ENCODE data around the gene OR10G8.
"Not testable (repeated sequence)": the region's sequence is repeated elsewhere in the genome, so short reads cannot be mapped to it uniquely, and the experiment has no call there.

The OR10G8 gene, protein sequence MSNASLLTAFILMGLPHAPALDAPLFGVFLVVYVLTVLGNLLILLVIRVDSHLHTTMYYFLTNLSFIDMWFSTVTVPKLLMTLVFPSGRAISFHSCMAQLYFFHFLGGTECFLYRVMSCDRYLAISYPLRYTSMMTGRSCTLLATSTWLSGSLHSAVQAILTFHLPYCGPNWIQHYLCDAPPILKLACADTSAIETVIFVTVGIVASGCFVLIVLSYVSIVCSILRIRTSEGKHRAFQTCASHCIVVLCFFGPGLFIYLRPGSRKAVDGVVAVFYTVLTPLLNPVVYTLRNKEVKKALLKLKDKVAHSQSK

DNA sequence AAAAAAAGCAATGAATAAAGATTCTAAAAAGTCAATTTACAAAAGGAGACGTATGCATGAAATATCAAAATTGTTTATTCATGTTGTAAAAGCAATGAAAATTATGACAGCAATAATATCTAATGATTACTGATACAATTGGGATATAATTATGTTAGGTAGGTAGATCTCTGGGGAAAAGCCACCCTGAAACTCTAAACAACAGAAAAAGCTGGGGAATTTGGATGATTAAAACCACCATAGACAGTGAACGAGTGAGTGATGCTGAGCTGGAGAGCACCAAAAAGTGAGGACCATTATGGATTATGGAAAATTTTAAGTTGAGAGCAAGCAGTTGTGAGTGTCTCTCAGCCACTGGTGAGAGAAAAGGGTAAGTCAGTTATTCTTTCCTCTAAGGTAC, at the start of gene OR10G8:
Gene OR10G8, plus strand, starts transcription at position 301 of the 400 bp plus-strand sequence. CDS start 2,825 bp downstream, outside the sequence.
- H3K9ac ChIP-seq (ENCODE audit: insufficient read length, low read depth) = no peak within 1 kb of the TSS
- DNase-seq (ENCODE audit: low read depth, low spot score) = no peak
- H3K4me3 ChIP-seq (ENCODE audit: insufficient read length, low read depth) = no peak within 1 kb of the TSS
- no peak for TF ChIP-seq SUZ12 (IDR thresholded peaks at IDR 0.05; ENCODE audit: extremely low read depth, insufficient read depth, insufficient read length)
- no peak for TF ChIP-seq ZNF274 (IDR thresholded peaks at IDR 0.05; ENCODE audit: low read depth, low read length)
- no peak for TF ChIP-seq YY1 (IDR thresholded peaks at IDR 0.05; ENCODE audit: insufficient read depth, insufficient read length)
- H3K4me1 ChIP-seq (ENCODE audit: insufficient read depth, insufficient read length) = no peaks in the 10 kb centered on the region
- H3K9me3 ChIP-seq (ENCODE audit: insufficient read depth, low read length) = no peaks in the 10 kb centered on the region
- H3K27me3 ChIP-seq (ENCODE audit: insufficient read depth, insufficient read length) = no peaks in the 10 kb centered on the region
- no peaks in the 10 kb centered on the region for H3K36me3 ChIP-seq (ENCODE audit: insufficient read depth, insufficient read length, low read length)

DNA sequence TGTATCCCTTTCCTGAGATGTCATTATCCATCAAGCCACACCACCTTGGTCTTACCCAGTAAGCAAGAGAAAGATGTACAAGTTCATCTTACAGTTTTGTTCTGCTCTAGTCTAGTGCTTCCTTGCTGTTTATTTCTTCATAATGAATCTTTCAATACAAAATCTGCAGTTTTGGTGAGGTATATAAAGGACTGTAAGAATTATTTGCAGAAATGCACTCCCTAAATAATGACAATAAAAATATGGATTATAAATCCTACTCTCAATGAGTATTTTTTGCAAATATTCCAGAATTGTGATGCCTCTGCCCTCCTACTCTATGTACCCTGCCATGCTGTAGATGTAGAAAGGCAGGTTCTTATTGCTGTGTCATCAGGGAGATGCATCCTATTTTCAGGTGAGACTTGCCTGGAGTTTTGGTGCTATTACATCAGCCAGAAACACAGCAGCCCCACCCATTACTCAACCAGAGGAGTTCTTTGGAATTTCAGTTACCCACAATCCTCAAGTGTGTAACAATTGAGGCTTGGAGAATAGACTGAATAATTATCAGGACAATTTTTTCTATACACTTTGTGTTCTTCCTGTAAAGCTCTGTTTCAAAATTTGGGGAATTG, 48.8 kb upstream of the OR10G8 start, which contains the start of gene OR10S1:
Gene OR10S1, minus strand, starts transcription at position 51 of the 617 bp plus-strand sequence. CDS start 117 bp downstream, outside the sequence.
- Histone ChIP-seq H3K4me3 (ENCODE audit: insufficient read length, low read depth) (no peak within 1 kb of the TSS), H3K9ac (ENCODE audit: insufficient read length, low read depth) (no peak within 1 kb of the TSS), H3K36me3 (ENCODE audit: insufficient read depth, insufficient read length, low read length) (no peaks in the 10 kb centered on the region), H3K9me3 (ENCODE audit: insufficient read depth, low read length) (no peaks in the 10 kb centered on the region), H3K4me1 (ENCODE audit: insufficient read depth, insufficient read length) (no peaks in the 10 kb centered on the region), H3K27me3 (ENCODE audit: insufficient read depth, insufficient read length) (no peaks in the 10 kb centered on the region)
- DNase-seq (ENCODE audit: low read depth, low spot score) = no peak
- no peak for TF ChIP-seq SUZ12 (IDR thresholded peaks at IDR 0.05; ENCODE audit: extremely low read depth, insufficient read depth, insufficient read length)
- no peak for TF ChIP-seq ZNF274 (IDR thresholded peaks at IDR 0.05; ENCODE audit: low read depth, low read length)
- TF ChIP-seq YY1 (IDR thresholded peaks at IDR 0.05; ENCODE audit: insufficient read depth, insufficient read length) = no peak

DNA sequence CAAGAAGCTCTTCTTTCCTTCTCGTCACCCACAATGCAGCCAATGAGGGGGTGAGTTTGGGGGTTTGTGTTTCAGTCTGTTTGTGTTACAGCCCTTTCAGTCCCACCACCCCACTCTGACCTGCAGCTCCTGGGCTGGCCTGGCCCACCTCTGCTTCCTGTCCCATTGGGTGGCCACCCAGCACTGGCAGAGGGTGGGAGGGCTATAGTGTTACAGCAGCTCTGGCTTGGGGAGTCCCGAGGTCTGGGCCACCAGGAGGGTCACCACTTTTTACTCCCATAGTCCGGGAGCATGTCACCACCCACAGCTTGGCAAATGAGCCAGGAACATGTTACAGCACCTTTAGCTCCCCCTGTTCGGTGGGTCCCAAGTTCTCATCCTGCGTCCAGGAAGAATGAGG, 47.3 kb upstream of the OR10G8 start:
- Histone ChIP-seq H3K4me1 (ENCODE audit: insufficient read depth, insufficient read length) (no peaks in the 10 kb centered on the region), H3K9me3 (ENCODE audit: insufficient read depth, low read length) (no peaks in the 10 kb centered on the region), H3K36me3 (ENCODE audit: insufficient read depth, insufficient read length, low read length) (no peaks in the 10 kb centered on the region), H3K27me3 (ENCODE audit: insufficient read depth, insufficient read length) (no peaks in the 10 kb centered on the region), H3K4me3 (ENCODE audit: insufficient read length, low read depth) (no peak overlapping the region), H3K9ac (ENCODE audit: insufficient read length, low read depth) (no peak overlapping the region)
- no peak for DNase-seq (ENCODE audit: low read depth, low spot score)
- TF ChIP-seq SUZ12 (IDR thresholded peaks at IDR 0.05; ENCODE audit: extremely low read depth, insufficient read depth, insufficient read length) (no peak), ZNF274 (IDR thresholded peaks at IDR 0.05; ENCODE audit: low read depth, low read length) (no peak), YY1 (IDR thresholded peaks at IDR 0.05; ENCODE audit: insufficient read depth, insufficient read length) (no peak)

DNA sequence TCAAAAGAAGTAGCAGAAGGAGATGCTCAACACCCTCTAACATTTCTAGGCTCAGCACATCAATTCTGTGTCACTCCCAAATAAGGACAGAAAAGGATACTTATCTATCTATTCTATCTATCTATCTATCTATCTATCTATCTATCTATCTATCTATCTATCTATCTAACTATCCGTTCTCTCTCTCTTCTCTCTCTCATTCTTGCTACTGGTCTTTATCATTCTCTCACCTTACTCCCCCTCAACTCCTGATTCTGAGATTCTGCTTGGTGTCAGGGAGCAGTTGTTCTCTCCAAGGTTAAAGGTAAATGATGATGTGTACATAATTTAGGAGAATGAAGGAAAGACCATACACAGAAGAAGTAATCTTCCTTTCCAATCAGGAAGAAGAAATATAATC, 31.5 kb upstream of the OR10G8 start, which contains the start of gene OR10G6:
Gene OR10G6, minus strand, starts transcription at position 43 of the 400 bp plus-strand sequence. Its CDS starts 0 bp downstream, at position 43.
- TF ChIP-seq SUZ12 (IDR thresholded peaks at IDR 0.05; ENCODE audit: extremely low read depth, insufficient read depth, insufficient read length) (no peak), YY1 (IDR thresholded peaks at IDR 0.05; ENCODE audit: insufficient read depth, insufficient read length) (no peak), ZNF274 (IDR thresholded peaks at IDR 0.05; ENCODE audit: low read depth, low read length) (no peak)
- Histone ChIP-seq H3K9me3 (ENCODE audit: insufficient read depth, low read length) (no peaks in the 10 kb centered on the region), H3K27me3 (ENCODE audit: insufficient read depth, insufficient read length) (no peaks in the 10 kb centered on the region), H3K4me3 (ENCODE audit: insufficient read length, low read depth) (no peak within 1 kb of the TSS), H3K9ac (ENCODE audit: insufficient read length, low read depth) (no peak within 1 kb of the TSS), H3K36me3 (ENCODE audit: insufficient read depth, insufficient read length, low read length) (no peaks in the 10 kb centered on the region), H3K4me1 (ENCODE audit: insufficient read depth, insufficient read length) (no peaks in the 10 kb centered on the region)
- DNase-seq (ENCODE audit: low read depth, low spot score) = no peak

DNA sequence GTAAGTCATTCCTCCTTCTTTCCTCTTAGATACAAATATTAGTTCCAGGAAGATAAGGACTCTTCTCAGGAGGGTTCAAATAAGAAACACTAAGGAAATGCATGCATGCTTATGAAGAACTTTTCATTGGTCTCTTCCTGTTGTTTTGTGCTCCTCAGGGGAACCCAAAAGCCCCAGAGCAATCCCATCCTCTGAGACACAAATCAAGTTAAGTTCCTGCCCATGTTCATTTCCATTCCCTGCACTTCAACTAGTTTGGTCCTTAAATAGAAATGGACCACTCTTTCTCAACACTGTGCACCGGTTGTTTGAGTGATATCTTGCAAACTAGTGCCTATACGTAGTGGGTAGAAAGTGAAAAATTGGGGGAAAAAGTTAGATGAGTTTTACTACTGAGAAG, 13.9 kb upstream of the OR10G8 start, which contains the start of gene OR10G4:
Gene OR10G4, plus strand, starts transcription at position 301 of the 400 bp plus-strand sequence. CDS start 2,578 bp downstream, outside the sequence.
- Histone ChIP-seq H3K9me3 (ENCODE audit: insufficient read depth, low read length) (no peaks in the 10 kb centered on the region), H3K9ac (ENCODE audit: insufficient read length, low read depth) (no peak within 1 kb of the TSS), H3K4me3 (ENCODE audit: insufficient read length, low read depth) (no peak within 1 kb of the TSS), H3K27me3 (ENCODE audit: insufficient read depth, insufficient read length) (no peaks in the 10 kb centered on the region), H3K4me1 (ENCODE audit: insufficient read depth, insufficient read length) (no peaks in the 10 kb centered on the region), H3K36me3 (ENCODE audit: insufficient read depth, insufficient read length, low read length) (no peaks in the 10 kb centered on the region)
- DNase-seq (ENCODE audit: low read depth, low spot score) = no peak
- TF ChIP-seq SUZ12 (IDR thresholded peaks at IDR 0.05; ENCODE audit: extremely low read depth, insufficient read depth, insufficient read length) = no peak
- no peak for TF ChIP-seq YY1 (IDR thresholded peaks at IDR 0.05; ENCODE audit: insufficient read depth, insufficient read length)
- TF ChIP-seq ZNF274 (IDR thresholded peaks at IDR 0.05; ENCODE audit: low read depth, low read length) = no peak

DNA sequence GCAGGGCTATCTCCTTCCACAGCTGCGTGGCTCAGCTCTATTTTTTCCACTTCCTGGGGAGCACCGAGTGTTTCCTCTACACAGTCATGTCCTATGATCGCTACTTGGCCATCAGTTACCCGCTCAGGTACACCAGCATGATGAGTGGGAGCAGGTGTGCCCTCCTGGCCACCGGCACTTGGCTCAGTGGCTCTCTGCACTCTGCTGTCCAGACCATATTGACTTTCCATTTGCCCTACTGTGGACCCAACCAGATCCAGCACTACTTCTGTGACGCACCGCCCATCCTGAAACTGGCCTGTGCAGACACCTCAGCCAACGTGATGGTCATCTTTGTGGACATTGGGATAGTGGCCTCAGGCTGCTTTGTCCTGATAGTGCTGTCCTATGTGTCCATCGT, 10.8 kb upstream of the OR10G8 start:
- H3K9me3 ChIP-seq (ENCODE audit: insufficient read depth, low read length); H3K36me3 ChIP-seq (ENCODE audit: insufficient read depth, insufficient read length, low read length); H3K9ac ChIP-seq (ENCODE audit: insufficient read length, low read depth); H3K4me3 ChIP-seq (ENCODE audit: insufficient read length, low read depth); DNase-seq (ENCODE audit: low read depth, low spot score); H3K27me3 ChIP-seq (ENCODE audit: insufficient read depth, insufficient read length); H3K4me1 ChIP-seq (ENCODE audit: insufficient read depth, insufficient read length): not testable (repeated sequence)

DNA sequence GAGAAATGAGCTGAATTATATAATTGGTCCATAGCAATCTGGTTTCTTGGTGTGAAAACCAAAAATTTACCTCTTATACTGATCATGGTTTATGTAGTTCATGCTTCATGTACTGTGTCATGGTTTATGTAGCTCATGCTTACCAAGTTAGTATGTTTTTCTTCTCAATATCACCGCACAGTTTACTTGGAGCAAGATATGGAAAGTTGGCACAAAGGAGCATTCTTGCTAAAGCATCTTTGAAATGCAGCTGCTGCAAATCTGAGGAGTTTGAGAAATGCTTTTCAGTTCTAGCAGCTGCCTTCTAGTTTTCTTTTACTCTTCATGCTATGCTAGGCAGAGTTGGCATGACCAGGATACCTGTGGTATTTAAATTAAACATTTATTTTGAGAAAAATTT, 10.1 kb downstream of the OR10G8 start:
- TF ChIP-seq SUZ12 (IDR thresholded peaks at IDR 0.05; ENCODE audit: extremely low read depth, insufficient read depth, insufficient read length) = no peak
- no peak for TF ChIP-seq YY1 (IDR thresholded peaks at IDR 0.05; ENCODE audit: insufficient read depth, insufficient read length)
- TF ChIP-seq ZNF274 (IDR thresholded peaks at IDR 0.05; ENCODE audit: low read depth, low read length) = no peak
- Histone ChIP-seq H3K36me3 (ENCODE audit: insufficient read depth, insufficient read length, low read length) (no peaks in the 10 kb centered on the region), H3K4me3 (ENCODE audit: insufficient read length, low read depth) (no peak overlapping the region), H3K4me1 (ENCODE audit: insufficient read depth, insufficient read length) (no peaks in the 10 kb centered on the region), H3K9me3 (ENCODE audit: insufficient read depth, low read length) (no peaks in the 10 kb centered on the region), H3K9ac (ENCODE audit: insufficient read length, low read depth) (no peak overlapping the region), H3K27me3 (ENCODE audit: insufficient read depth, insufficient read length) (no peaks in the 10 kb centered on the region)
- DNase-seq (ENCODE audit: low read depth, low spot score) = no peak
